Measurements from ENCODE around the gene DSCAML1. TPM values are rescaled to one million over a fixed set of nuclear protein-coding genes. Genes with fewer than 3 reads are reported as not detected.

The DSCAML1 gene
- total and polyA plus RNA-seq, 4 donors, result 0.18 to 1.5 (median 1.1) TPM

DNA sequence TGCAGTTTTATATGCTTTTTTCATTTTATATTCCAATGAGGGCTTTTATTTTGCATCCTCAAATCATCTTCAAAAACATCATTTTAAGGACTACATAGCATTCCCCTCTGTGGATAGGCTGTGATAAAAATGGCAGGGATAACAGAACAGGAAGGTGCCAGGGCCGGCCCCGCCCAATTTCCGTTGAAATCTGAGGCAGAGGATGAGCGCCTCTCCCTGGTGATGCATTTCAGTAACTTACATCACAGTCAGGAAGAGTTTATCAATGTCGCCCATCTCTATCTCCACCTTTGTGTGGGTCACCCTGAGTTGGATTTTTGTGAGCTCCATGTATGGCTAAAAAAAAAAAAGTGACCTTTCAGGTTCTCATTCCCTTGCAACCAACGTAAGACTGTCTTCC lies 201.6 kb downstream of the DSCAML1 start:
- Histone ChIP-seq H3K9ac (ENCODE audit: insufficient read depth in 1 of 2, low read length in 2 of 2) (no peak overlapping the region), H3K9me3 (ENCODE audit: control insufficient read depth in 4 of 4, insufficient read depth in 3 of 4, low read length in 3 of 4) (peaks cover 0 to 4% (median 0%) of the 10 kb centered on the region in 4 donors), H3K4me3 (no peak overlapping the region), H3K36me3 (ENCODE audit: control insufficient read depth in 4 of 4, insufficient read depth in 4 of 4, low read length in 4 of 4) (no peaks in the 10 kb centered on the region), H3K27ac (ENCODE audit: low read depth in 1 of 2, low read length in 1 of 2) (no peak overlapping the region), H3K4me1 (ENCODE audit: control insufficient read depth in 5 of 5, insufficient read depth in 5 of 5, low read length in 5 of 5) (peaks cover 0 to under 1% (median 0%) of the 10 kb centered on the region in 5 donors), H3K27me3 (ENCODE audit: control insufficient read depth in 3 of 3, insufficient read depth in 3 of 3, low read length in 2 of 3) (peaks cover 0 to 26% (median 7%) of the 10 kb centered on the region in 3 donors)
- WGBS, 2 donors, result 31 to 47% methylated on average over 6 of the region's 6 CpGs
- TF ChIP-seq, protein P1, sequence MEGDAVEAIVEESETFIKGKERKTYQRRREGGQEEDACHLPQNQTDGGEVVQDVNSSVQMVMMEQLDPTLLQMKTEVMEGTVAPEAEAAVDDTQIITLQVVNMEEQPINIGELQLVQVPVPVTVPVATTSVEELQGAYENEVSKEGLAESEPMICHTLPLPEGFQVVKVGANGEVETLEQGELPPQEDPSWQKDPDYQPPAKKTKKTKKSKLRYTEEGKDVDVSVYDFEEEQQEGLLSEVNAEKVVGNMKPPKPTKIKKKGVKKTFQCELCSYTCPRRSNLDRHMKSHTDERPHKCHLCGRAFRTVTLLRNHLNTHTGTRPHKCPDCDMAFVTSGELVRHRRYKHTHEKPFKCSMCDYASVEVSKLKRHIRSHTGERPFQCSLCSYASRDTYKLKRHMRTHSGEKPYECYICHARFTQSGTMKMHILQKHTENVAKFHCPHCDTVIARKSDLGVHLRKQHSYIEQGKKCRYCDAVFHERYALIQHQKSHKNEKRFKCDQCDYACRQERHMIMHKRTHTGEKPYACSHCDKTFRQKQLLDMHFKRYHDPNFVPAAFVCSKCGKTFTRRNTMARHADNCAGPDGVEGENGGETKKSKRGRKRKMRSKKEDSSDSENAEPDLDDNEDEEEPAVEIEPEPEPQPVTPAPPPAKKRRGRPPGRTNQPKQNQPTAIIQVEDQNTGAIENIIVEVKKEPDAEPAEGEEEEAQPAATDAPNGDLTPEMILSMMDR (IDR thresholded peaks at IDR 0.05; ENCODE audit: control extremely low read depth, extremely low read depth), result no peak
- ATAC-seq (ENCODE audit: insufficient read depth, low FRiP score) (no peak), DNase-seq (no peak)

DNA sequence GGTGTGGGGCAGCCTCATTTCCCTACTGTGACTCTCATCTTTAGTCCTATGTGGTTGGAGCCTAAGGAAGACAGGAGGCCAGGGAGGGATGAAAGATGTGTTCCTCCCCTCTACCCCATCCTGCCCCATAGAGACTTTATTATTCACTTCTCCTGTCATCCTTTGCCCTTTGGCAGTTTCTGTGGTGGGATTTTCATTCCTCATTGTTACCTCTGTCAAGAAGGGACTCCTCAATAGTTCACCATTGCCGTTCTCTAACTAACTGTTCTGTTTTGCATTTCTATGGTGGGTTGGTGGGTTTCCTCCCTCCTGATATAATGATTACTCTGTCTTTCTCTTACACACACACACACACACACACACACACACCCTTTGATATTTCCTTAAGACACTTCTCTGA lies 202.3 kb downstream of the DSCAML1 start:
- Histone ChIP-seq H3K9ac (ENCODE audit: insufficient read depth in 1 of 2, low read length in 2 of 2) (no peak overlapping the region), H3K4me3 (no peak overlapping the region), H3K27ac (ENCODE audit: low read depth in 1 of 2, low read length in 1 of 2) (no peak overlapping the region), H3K36me3 (ENCODE audit: control insufficient read depth in 4 of 4, insufficient read depth in 4 of 4, low read length in 4 of 4) (no peaks in the 10 kb centered on the region), H3K4me1 (ENCODE audit: control insufficient read depth in 5 of 5, insufficient read depth in 5 of 5, low read length in 5 of 5) (no peaks in the 10 kb centered on the region), H3K9me3 (ENCODE audit: control insufficient read depth in 4 of 4, insufficient read depth in 3 of 4, low read length in 3 of 4) (peaks cover 0 to 4% (median 0%) of the 10 kb centered on the region in 4 donors), H3K27me3 (ENCODE audit: control insufficient read depth in 3 of 3, insufficient read depth in 3 of 3, low read length in 2 of 3) (peaks cover 0 to 27% (median 5%) of the 10 kb centered on the region in 3 donors)
- no peak for ATAC-seq (ENCODE audit: insufficient read depth, low FRiP score)
- DNase-seq, result no peak
- WGBS, 2 donors, result 67 to 73% methylated on average over 1 of the region's 1 CpG
- TF ChIP-seq, protein P1 (IDR thresholded peaks at IDR 0.05; ENCODE audit: control extremely low read depth, extremely low read depth), result no peak

DNA sequence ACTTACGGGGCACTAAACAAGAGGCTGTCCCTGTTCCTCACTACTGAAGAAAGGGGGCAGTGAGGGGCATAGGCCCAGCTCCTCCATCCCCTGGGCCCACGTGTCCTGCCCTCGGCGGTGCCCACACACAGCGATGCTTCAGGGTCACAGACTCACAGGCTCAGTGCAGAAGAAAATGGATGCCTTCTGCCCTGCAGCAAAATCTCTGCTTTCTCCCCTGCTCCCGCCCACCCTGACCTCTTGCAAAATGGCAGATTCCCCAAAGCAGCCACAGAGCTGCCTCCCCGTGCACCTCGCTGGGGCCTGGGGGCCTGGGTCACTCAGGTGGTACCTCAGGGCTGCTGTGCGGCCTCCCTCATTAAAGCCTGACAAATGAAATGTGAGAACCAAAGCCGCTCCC lies 204.0 kb downstream of the DSCAML1 start:
- Histone ChIP-seq H3K4me1 (ENCODE audit: control insufficient read depth in 5 of 5, insufficient read depth in 5 of 5, low read length in 5 of 5) (no peaks in the 10 kb centered on the region), H3K4me3 (no peak overlapping the region), H3K9ac (ENCODE audit: insufficient read depth in 1 of 2, low read length in 2 of 2) (no peak overlapping the region), H3K27ac (ENCODE audit: low read depth in 1 of 2, low read length in 1 of 2) (no peak overlapping the region), H3K27me3 (ENCODE audit: control insufficient read depth in 3 of 3, insufficient read depth in 3 of 3, low read length in 2 of 3) (peaks cover 0 to 30% (median 3%) of the 10 kb centered on the region in 3 donors), H3K9me3 (ENCODE audit: control insufficient read depth in 4 of 4, insufficient read depth in 3 of 4, low read length in 3 of 4) (peaks cover 0 to 4% (median 0%) of the 10 kb centered on the region in 4 donors), H3K36me3 (ENCODE audit: control insufficient read depth in 4 of 4, insufficient read depth in 4 of 4, low read length in 4 of 4) (no peaks in the 10 kb centered on the region)
- WGBS, 2 donors, result 81 to 87% methylated on average over 10 of the region's 10 CpGs
- DNase-seq (no peak), ATAC-seq (ENCODE audit: insufficient read depth, low FRiP score) (no peak)
- TF ChIP-seq, protein P1 (IDR thresholded peaks at IDR 0.05; ENCODE audit: control extremely low read depth, extremely low read depth), result no peak
